LNCAP (cell line): ENCODE results near the gene TMEM135.

Experiments used
- TF ChIP-seq, protein P1 (sequence below): fragments of 450-650 bp; IDR thresholded peaks from 2 replicates; pipeline ENCODE4 v1.5.1; 2017; ENCODE audit warnings: mild to moderate bottlenecking

Gene TMEM135

DNA sequence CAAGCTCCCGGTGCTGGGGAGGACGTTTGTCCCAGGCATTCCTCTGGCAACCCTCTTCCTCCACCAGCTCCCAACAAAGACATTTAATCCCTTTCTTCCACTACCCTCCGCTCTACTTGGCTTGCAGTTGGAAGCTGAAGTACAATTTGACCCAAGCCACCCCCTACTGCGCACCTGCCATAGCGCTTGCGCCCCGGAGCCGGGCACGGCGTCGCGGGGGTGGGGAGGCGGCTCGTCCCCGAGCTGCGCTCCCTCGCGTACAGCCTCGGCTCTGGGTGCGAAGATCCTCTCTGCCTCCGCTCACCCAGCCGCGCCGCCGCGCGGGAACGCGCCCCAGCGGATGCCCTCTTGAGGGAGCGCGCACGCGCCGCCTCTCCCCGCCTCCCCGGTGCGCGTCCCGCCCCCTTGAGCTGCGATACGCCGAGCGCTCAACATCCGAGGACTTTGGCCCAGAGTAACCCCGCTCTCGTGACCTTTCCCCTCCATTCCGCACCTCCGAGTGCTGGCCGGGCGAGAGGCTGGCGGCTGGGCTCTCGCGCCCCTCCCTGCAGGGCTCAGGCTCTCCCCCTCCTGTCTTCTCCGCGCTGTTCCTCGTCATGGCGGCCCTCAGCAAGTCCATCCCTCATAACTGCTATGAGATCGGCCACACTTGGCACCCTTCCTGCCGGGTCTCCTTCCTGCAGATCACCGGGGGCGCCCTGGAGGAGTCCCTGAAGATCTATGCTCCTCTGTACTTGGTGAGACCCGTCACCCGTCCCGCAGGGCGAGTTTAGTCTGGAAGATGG is at the start of gene TMEM135:
TMEM135 (plus strand) TSS at position 485 of the 785 bp plus-strand sequence; CDS start at position 597, 112 bp downstream.
- TF ChIP-seq, protein P1, sequence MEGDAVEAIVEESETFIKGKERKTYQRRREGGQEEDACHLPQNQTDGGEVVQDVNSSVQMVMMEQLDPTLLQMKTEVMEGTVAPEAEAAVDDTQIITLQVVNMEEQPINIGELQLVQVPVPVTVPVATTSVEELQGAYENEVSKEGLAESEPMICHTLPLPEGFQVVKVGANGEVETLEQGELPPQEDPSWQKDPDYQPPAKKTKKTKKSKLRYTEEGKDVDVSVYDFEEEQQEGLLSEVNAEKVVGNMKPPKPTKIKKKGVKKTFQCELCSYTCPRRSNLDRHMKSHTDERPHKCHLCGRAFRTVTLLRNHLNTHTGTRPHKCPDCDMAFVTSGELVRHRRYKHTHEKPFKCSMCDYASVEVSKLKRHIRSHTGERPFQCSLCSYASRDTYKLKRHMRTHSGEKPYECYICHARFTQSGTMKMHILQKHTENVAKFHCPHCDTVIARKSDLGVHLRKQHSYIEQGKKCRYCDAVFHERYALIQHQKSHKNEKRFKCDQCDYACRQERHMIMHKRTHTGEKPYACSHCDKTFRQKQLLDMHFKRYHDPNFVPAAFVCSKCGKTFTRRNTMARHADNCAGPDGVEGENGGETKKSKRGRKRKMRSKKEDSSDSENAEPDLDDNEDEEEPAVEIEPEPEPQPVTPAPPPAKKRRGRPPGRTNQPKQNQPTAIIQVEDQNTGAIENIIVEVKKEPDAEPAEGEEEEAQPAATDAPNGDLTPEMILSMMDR = no peak

DNA sequence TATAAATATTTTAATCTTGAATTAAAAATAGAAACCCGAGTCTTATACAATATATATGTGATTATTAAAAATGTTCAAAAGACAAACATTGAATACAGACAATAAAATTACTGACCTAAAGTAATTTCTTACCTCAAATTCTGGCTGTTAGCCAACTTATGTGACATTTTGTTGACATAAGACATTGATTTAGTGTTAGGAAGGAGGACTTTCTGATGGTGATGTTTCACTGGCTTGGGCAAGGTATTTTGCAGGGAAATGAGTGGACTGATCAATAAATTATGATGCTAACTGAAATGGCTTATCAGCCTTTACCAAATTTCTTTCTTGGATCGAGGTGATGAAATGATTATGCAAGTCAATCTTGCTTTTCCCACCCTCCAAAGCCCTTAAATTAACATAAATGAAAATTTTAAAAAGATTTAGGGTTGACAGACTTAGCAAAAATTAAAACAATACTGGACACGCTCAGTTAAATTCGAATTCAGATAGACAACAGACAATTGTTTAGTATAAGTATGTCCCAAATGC is 49.3 kb upstream of the TMEM135 start:
- TF ChIP-seq, protein P1 = no peak

DNA sequence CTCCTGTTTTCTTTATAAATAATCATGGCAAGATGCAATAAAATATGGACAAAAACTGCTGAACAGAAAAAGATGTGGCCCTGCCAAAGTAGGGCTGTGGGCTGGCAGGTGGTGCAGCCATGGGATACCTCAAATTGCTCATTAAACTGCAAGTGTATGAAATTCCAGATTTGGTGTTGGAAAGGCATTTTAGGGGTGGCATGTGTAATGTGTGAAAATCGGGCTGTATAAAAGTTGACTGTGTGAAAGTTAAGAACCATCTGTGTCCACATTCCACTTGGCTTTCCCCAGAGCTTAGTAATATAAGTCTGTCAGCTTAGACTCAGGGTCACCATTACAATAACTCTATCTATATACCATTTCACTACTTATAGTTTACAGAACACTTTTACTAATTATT is 47.7 kb upstream of the TMEM135 start:
- TF ChIP-seq, protein P1 = no peak

DNA sequence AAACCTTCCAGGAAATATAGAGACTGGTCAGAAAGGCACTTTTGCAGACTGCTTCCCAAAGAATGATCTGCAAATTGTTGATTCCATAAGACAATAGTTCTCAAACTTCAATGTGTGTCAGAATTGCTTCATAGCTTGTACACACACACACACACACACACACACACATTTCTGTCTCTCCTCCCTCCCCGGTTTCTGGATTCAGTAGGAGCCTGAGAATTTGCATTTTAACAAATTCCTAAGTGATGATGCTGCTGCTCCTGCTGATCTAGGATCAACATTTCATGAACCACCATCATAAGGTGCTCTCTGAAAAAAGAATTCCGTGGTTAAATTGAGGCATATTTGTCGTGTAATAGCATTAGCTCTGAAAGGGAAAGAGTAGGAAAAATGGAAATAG is 47.2 kb upstream of the TMEM135 start:
- TF ChIP-seq, protein P1 = no peak

DNA sequence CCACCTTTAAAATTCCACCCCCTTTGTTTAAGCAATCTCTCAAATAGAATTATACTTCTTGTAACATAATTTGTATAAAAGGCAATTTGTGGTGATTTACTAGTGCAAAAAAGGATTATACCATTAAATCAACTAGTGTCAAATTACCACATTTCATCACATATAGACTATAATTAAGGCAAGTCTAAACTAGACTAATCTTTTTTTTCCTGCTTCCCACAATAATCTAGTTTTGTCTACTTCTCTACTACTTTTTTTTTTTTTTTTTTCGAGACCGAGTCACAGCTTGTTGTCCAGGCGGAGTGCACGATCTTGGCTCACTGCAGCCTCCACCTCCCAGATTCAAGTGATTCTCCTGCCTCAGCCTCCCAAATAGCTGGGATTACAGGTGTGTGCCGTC is 46.4 kb upstream of the TMEM135 start:
- TF ChIP-seq, protein P1 = no peak

DNA sequence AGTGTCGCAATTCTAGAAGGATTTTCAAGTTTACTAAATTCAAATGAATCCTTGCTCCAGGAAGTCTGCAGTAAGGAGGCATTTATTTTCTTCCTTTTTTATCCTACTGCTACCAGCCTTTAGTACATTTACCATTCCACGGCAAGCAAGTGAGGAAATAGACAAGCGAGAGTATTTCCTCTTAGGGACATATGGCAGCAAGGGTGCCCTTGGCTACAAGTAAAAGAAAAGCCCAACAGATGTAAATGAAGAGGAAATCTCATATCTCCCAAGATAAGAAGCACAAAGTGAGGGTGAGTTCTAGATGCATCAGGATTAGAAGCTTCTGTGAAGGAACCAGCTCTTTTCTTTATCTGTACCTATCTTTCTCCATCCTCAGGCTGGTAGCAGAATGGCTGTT is 44.7 kb upstream of the TMEM135 start:
- TF ChIP-seq, protein P1 = no peak

DNA sequence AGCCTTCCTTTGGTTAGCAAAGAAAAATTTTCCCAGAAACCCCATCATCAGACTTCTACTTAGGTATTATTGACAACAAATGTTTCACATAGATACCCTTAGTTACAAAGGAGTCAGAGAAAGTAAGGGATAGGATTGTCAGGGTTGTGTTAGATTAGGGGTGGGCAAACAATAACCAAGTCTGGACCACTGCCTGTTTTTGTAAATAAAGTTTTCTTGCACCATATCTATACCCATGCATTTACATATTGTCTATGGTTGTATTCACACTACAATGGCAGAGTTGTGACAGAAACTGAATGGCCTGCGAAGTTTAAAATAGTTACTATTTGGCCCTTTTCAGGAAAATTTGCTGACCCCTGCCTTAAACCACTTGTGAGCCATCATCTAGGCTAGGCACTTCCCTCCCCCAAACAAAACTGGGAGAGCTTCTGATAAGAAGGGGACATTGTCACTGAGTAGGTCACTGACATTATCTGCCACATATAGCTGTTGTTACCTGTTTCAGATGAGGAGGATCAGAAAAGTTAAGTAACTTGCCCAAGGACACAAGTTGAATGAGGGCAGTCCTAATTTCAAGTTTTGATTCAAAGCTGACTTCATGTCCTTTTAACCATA is 40.7 kb upstream of the TMEM135 start:
- TF ChIP-seq, protein P1 = no peak
